DOHH2 (cell line): ENCODE data around the gene TEX30.

ENCODE experiments used
- H3F3A ChIP-seq: fragments of 200-600 bp; sonication (generic), shearing (Covaris generic); 2 replicates; pipeline ENCODE4 v1.6.0; 2016; ENCODE audit warnings: antibody characterized with exemption, mild to moderate bottlenecking; ENCODE audit not compliant: control insufficient read depth, insufficient read depth
- H3K27ac ChIP-seq: fragments of 200-600 bp; sonication (generic); 2 replicates; pipeline ENCODE4 v1.5.1; 2014; ENCODE audit warnings: low read depth, mild to moderate bottlenecking, low read length, moderate library complexity
- H3K27me3 ChIP-seq: fragments of 200-600 bp; sonication (generic); 2 replicates; pipeline ENCODE4 v1.6.1; 2014; ENCODE audit warnings: mild to moderate bottlenecking, low read length, mixed read lengths; ENCODE audit not compliant: control insufficient read depth
- H3K36me3 ChIP-seq: fragments of 200-600 bp; sonication (generic); 2 replicates; pipeline ENCODE4 v1.6.1; 2014; ENCODE audit warnings: mild to moderate bottlenecking, low read length, moderate library complexity, mixed read lengths; ENCODE audit not compliant: control insufficient read depth
- H3K4me1 ChIP-seq: fragments of 200-600 bp; sonication (generic); 2 replicates; pipeline ENCODE4 v1.6.1; 2014; ENCODE audit warnings: mild to moderate bottlenecking, low read length, mixed read lengths; ENCODE audit not compliant: control insufficient read depth
- H3K4me2 ChIP-seq: fragments of 200-600 bp; sonication (generic); 2 replicates; pipeline ENCODE4 v1.6.0; 2014; ENCODE audit warnings: mild to moderate bottlenecking, low read length, moderate library complexity
- H3K4me3 ChIP-seq: fragments of 200-600 bp; sonication (generic); 2 replicates; pipeline ENCODE4 v1.5.1; 2014; ENCODE audit warnings: mild to moderate bottlenecking, low read length, mixed read lengths
- H3K79me2 ChIP-seq: fragments of 200-600 bp; sonication (generic); 2 replicates; pipeline ENCODE4 v1.6.1; 2014; ENCODE audit warnings: mild to moderate bottlenecking, low read length, mixed read lengths; ENCODE audit not compliant: control insufficient read depth
- H3K9me2 ChIP-seq: fragments of 200-600 bp; sonication (generic); replicated peaks from 2 replicates; pipeline ENCODE4 v1.6.1; 2014; ENCODE audit warnings: mild to moderate bottlenecking, low read length, mixed read lengths; ENCODE audit not compliant: control insufficient read depth
- H3K9me3 ChIP-seq: fragments of 200-600 bp; sonication (generic); 2 replicates; pipeline ENCODE4 v1.6.1; 2014; ENCODE audit warnings: antibody characterized with exemption, low read length, mixed read lengths; ENCODE audit not compliant: control insufficient read depth, insufficient read depth
- H4K20me1 ChIP-seq: fragments of 200-600 bp; sonication (generic); 2 replicates; pipeline ENCODE4 v1.6.0; 2014; ENCODE audit warnings: low read depth, mild to moderate bottlenecking, antibody characterized with exemption, low read length, moderate library complexity; ENCODE audit not compliant: control insufficient read depth, insufficient read depth
- CTCF ChIP-seq: fragments of 200-600 bp; sonication (generic); IDR thresholded peaks from one replicate; pipeline ENCODE4 v1.5.1; 2014; ENCODE audit warnings: antibody characterized with exemption, mild to moderate bottlenecking, low read depth, low read length; ENCODE audit not compliant: poor library complexity, severe bottlenecking
- EZH2phosphoT487 ChIP-seq: fragments of 200-600 bp; sonication (generic); IDR thresholded peaks from 2 replicates; pipeline ENCODE4 v1.6.1; 2017; ENCODE audit warnings: borderline replicate concordance, mild to moderate bottlenecking, antibody characterized with exemption, low read length, moderate library complexity, mixed read lengths

The TEX30 gene

GRCh38 chr13:102779436-102780159 lies 6.0 kb upstream of the TEX30 start:
- no peak overlapping the region for H3K4me2 ChIP-seq
- no peak for TF ChIP-seq CTCF
- no peak for TF ChIP-seq EZH2phosphoT487
- no peaks in the 10 kb centered on the region for H3K36me3 ChIP-seq
- no peak overlapping the region for H3K27ac ChIP-seq
- H3F3A ChIP-seq: no peaks in the 10 kb centered on the region
- no peak overlapping the region for H3K4me3 ChIP-seq
- H3K9me3 ChIP-seq: peaks cover 9% of the 10 kb centered on the region; the same call in 1 of the 2 replicates
- H3K4me1 ChIP-seq: no peaks in the 10 kb centered on the region; the same call in 1 of the 2 replicates
- no peaks in the 10 kb centered on the region for H4K20me1 ChIP-seq
- H3K9me2 ChIP-seq: no peaks in the 10 kb centered on the region
- no peaks in the 10 kb centered on the region for H3K79me2 ChIP-seq
- H3K27me3 ChIP-seq: no peaks in the 10 kb centered on the region

- no peaks in the 10 kb centered on the region for H3K9me2 ChIP-seq
- no peaks in the 10 kb centered on the region for H3K36me3 ChIP-seq
- peaks cover 5% of the 10 kb centered on the region for H3K79me2 ChIP-seq
- H3K27me3 ChIP-seq: no peaks in the 10 kb centered on the region
- no peak overlapping the region for H3K4me2 ChIP-seq
- peaks cover 16% of the 10 kb centered on the region; the same call in 1 of the 2 replicates for H3K9me3 ChIP-seq
- H4K20me1 ChIP-seq: no peaks in the 10 kb centered on the region
- TF ChIP-seq CTCF: no peak
- H3K4me3 ChIP-seq: no peak overlapping the region
- H3K27ac ChIP-seq: no peak overlapping the region
- H3K4me1 ChIP-seq: peaks cover 10% of the 10 kb centered on the region
- H3F3A ChIP-seq: no peaks in the 10 kb centered on the region
Observed at GRCh38 chr13:102777736-102778135, 4.2 kb upstream of the TEX30 start.

- H3K9me2 ChIP-seq: no peaks in the 10 kb centered on the region
- TF ChIP-seq CTCF: no peak
- no peak for TF ChIP-seq EZH2phosphoT487
- peaks cover 4% of the 10 kb centered on the region; the same call in 1 of the 2 replicates for H3K36me3 ChIP-seq
- no peaks in the 10 kb centered on the region for H4K20me1 ChIP-seq
- no peak overlapping the region for H3K27ac ChIP-seq
- H3K9me3 ChIP-seq: peaks cover 7% of the 10 kb centered on the region; the same call in 1 of the 2 replicates
- H3F3A ChIP-seq: no peaks in the 10 kb centered on the region
- no peak overlapping the region for H3K4me2 ChIP-seq
- no peaks in the 10 kb centered on the region for H3K27me3 ChIP-seq
- H3K4me3 ChIP-seq: no peak overlapping the region
- H3K79me2 ChIP-seq: peaks cover 20% of the 10 kb centered on the region
- H3K4me1 ChIP-seq: peaks cover 24% of the 10 kb centered on the region
Observed at GRCh38 chr13:102776271-102776670, 2.7 kb upstream of the TEX30 start.
